ENCODE measurements around the gene FOXL1. TPM values are rescaled to one million over a fixed set of nuclear protein-coding genes. Genes with fewer than 3 reads are reported as not detected.
A peak's percentile ranks its signal among the peaks of the same experiment; 100 is the strongest.

Gene FOXL1
- total RNA-seq, 1 donor from 2014 or later: 0.30 TPM

DNA sequence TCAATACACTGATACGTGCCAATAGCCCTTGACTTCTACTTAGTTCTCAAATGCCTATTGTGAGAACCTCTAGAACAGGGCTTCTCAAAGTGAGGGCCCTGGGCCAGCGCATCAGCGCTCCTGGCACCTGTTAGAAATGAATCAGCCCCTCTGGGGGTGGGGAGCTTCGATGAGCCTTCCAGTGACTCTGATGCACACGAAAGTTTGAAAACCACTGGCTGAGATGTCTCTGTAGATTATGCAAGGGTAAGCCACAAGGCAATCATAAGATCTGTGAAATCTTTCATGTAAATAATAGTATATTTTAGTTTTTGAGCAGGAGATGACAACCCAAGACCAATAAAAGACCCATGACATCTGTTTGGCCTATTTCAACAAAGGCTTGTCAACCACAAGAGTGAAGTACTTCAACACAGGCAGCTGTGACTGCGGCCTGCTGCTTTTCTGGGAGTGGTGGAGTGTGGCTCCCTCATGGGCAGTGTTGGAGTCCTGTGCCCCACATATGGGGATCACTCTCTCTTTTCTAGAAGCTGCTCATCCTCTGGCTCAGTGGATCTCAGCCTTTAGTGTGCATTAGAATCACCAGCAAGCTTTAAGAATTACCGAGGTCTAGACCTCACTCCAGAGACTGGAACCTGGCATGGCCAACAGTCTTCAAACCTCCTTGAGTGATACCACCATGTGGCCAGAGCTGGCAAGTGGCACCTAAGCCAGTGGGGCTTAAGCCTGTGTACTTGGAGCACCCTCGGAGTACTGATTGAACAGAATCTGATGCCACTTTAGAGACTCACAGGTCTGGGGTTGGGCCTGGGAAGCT is 29.1 kb upstream of the FOXL1 start:
- DNase-seq: no peak

DNA sequence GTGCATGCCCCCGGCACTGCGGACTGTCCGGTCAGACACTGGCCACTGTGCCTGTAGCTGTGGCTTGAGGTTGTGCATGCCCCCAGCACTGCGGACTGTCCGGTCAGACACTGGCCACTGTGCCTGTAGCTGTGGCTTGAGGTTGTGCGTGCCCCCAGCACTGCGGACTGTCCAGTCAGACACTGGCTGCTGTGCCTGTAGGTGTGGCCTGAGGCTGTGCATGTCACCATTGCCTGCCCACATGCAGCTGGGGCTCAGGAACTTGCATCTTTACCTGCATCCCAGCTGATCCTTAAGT is 28.5 kb upstream of the FOXL1 start:
- DNase-seq: no peak

DNA sequence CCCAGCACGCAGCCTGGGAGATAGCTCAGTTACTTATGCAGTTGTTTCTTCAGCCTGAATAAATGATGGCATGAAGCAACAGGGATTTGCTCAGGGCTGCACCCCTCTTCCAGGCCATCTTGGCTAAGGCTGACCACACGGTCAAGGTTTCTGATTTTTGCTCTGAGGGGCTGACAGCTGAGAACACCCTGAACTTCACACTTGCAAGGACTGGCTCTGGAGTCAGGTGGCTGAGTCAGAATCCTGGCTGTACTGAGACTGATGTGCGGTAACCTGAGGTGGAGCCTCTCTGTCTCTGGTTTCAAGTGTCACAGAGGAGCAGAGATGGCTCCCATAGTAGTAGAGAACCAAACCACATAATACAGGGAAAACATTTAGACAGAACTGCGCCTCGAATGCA is 28.1 kb upstream of the FOXL1 start:
- DNase-seq: no peak

DNA sequence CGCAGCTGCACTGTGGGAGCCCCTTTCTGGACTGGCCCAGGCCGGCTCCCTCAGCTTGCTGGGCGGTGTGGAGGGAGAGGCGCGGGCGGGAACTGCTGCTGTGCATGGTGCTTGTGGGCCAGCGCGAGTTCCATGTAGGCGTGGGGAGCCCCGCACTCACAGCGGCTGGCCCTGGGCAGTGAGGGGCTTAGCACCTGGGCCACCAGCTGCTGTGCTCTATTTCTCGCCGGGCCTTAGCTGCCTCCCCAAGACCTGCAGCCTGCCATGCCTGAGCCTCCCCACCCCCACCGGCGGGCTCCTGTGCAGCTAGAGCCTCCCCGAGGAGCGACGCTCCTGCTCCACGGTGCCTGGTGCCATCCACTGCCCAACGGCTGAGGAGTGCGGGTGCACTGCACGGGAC is 25.0 kb upstream of the FOXL1 start:
- no peak for DNase-seq

DNA sequence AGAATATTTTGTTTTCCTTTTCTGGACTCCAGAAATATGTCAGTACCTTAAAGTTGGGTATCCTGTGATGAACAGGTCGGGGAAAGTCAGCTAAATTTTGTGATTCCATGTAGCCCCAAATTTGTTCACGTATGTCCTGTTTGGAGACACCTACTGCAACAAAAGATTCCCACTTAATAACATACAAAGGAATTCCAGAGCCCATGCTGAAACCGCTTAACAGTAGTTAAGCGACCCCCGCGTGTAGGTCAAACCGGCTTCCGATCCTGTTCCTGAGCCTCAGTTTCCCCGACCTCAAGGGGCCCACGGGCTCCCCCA is 23.8 kb upstream of the FOXL1 start:
- no peak for DNase-seq

DNA sequence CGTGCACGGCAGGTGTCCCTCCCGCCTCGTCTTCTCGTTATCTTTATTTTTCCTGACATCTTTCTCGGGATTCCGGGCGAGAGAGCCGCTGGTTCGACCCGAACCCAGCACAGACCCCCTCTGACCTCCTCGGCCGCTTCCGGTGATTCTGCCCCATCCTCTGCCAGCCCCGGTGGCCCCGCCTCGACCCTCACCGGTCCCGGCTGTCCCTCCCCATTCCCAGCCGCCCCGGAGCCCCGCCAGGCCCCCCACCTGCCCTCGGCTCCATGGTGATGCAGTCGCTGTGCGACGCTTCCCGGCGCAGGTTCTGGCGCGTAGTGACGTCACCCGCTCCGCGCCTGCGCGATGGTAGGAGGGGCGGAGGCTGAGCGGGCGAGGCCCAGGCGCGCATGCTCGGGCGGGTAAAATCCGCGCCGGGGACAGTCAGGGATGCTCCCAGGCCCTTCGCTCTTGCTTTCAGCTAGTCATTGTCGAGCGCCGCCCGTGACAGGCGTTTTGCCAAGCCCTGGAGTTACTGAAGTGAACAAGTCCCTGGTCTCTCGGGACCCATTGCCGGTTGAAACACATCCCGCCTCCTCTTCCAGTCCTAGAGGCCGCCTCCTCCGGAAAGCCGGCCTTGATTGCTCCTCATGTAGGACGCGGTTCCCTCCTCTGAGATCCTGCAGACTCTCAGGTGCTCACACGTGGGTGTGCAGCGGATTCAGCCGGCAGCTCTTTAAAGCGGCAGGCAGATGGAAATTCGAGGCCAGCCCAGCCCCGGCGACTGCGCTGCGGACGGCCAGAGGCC is 23.2 kb upstream of the FOXL1 start, which contains the start of gene MTHFSD:
MTHFSD (minus strand) TSS at position 319 of the 787 bp plus-strand sequence; CDS start at position 268, 51 bp downstream.
- DNase-seq: peak; percentile 84

DNA sequence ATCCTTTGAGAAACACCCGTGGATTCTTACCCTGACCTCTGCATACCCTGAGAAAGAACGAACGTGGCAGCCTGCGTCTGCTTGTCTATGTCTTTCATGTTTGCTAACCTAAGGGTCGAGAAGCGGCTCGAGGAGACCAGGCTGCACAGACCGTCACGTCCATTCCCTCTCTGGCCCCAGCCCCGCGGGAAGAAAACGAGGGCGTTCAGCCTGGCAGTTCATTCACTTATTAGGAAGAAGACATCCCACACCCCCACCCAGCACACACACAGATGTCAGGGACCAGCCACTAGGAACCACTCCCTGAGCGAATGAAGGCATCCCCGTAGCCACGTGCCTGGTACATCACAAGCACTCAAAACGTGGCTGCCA is 22.7 kb upstream of the FOXL1 start:
- DNase-seq: no peak

DNA sequence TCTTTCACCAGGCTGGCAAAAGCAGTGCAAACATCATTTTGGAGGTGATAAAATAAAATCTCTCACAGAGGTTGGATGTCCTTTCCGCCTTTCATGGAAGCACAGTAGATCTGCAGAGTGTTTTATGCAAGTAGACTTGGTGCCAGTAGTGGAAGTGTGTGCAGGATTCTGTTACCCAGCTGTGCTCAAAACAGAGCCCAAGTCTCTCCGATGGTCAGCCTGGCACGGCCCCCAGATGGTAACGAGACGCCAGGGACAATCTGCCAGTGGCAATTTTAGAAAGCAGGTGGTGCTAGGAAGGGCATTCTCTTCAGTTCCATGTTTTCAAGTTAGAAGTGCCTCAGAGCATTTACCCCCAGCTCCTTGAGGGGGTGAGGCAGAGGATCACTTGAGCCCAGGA is 21.8 kb upstream of the FOXL1 start:
- no peak for DNase-seq

DNA sequence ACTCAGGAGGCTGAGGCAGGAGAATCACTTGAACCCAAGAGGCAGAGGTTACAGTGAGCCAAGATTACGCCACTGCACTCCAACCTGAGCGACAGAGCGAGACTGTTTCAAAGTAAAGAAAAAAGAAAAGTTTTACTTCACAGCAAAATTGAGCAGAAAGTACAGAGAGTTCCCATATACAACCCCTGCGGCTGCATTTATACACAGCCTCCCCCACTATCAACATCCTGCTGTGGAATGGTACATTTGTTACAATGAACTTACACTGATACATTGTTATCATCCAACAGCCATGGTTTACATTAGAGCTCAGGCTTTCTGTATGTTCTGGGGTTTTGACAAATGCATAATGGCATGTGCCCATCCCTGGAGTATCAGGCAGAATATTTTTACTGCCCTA is 20.8 kb upstream of the FOXL1 start:
- DNase-seq: no peak

DNA sequence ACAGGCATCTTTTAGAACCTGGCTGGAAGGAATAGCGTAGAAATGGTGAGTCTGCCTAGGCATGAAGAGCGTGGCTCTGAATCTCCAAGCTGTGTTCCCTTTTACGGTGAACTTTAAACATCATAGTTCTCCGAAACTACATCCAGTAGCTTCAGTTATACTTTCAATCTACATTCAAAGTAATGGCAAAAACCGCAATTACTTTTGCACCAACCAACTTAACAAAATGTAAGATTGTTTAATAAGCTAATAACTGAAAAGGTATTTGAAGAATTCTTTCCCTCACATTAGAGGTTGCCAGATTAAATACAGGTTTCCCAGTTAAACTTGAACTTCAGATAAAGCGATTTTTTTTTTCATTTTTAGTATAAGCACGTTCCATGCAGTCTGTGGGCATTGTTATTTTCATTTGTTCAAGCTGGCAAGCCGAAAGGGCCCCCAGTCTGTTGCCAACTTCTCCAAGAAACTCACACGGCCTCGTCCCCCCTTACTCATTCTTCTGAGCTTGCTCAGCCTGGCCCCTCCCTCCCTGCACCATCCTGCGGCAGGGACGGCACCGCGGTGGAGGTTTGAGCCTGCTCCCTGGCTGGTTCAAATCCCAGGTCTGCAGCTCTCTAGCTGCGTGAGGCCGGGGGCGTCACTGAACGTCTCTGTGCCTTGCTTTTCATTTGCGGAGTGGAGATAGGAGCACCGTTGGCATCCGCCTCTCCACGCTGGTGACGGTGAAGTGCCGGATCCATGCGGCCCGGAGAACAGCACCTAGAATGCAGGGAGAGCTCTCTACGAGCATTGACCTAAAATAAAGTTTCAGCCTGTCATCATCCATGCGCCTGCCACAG is 19.8 kb upstream of the FOXL1 start:
- no peak for DNase-seq

DNA sequence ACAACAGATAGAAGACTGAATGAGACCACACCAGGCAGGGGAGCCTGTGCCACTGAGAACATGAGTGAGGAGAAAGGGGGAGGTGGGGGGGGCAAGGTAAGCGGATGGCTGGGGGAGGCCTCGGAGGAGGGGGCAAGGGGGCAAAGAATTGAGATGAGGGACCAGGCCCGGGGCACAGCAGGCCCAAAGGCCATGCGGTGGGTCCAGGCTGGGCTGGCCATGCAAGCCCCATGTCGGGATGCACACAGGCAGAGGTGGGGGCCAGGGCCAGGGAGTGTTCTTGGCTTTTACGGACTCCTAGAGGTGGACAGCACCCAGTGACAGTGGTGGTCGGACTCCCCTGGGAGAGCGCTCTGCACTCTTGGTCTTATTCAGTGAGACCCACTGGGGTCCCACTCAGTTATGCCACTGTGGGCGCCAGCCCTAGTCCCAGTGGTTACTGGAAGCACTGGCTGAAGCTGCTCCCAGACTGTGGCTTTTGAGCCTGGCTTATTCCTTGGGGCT is 18.5 kb upstream of the FOXL1 start:
- DNase-seq: no peak

DNA sequence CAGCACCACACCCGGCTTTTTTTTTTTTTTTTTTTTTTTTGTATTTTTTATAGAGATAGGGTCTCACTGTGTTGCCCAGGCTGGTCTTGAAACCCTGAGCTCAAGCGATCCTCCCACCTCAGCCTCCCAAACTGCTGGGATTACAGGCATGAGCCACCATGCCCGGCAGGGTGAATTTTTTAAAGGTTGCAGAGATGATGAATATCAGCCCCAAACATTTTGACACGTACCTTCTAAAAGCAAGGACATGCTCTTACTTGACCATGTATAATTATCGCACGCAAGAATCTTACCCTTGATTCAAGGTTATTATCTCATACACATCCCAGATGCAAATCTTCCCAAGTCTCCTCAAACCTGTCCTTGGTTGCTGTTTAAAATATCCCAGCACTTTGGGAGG is 16.0 kb upstream of the FOXL1 start:
- DNase-seq: no peak

DNA sequence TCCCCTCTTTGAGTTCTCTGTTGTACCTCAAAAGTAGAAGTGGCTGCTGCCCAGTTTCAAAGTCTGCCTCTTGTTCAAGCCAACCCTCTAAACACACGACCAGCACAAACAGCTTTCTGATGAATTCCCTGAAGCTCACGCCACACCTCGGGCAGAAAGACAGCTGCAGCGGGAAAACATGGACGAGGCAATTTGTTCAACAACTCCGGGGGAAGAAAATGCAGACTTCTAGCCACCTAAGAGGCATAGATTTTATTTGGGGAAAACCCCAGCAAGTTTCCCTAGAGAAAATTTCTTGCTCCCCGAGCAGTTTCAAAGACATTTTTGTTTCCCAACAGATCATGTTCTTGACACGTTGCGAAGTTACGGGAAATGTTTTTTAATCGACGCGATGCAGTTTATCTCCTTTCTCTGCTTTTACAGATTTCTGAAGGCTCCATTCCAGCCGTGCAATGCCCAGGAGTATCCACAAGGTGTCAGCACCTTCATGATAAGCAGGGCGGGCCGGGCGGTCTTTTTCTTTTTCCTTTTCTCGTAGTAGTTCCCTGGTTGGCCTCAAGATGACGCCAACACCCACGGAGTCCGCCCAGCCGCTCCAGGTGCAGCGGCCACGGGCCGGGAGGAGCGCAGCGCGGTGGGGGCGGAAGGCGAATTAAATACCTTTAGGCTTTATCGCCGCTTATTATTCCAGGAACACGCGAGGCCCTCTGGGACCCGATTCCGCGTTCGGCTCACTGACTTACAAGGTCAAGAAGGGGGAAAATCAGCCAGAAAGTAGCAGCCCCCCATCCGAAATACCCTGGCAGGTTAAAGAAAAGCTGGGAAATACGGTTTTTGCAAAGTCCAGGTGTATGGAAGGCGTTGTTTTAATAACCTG is 14.6 kb upstream of the FOXL1 start:
- peak; percentile 93 for DNase-seq

DNA sequence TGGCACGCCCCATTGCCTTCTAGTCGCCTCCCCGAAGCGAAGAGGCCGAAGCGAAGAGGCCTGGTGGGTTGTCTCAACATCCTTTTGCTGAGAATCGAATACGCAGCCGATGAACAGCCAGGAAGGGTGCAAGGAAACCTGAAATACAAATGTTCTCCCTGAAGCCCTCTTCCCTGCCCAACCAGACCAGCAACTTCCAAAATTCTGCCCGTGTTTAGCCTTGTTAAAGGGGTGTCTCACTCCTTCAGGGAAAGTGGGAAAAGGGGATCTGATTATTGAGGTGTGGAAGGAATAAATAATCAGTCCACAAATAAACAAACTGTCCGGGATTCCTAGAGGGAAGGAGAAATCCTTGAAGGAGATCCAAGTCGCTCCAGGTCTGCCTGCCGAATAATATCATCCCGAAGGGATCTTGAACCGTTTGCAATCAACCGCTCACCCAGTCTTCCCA is 13.1 kb upstream of the FOXL1 start:
- no peak for DNase-seq

DNA sequence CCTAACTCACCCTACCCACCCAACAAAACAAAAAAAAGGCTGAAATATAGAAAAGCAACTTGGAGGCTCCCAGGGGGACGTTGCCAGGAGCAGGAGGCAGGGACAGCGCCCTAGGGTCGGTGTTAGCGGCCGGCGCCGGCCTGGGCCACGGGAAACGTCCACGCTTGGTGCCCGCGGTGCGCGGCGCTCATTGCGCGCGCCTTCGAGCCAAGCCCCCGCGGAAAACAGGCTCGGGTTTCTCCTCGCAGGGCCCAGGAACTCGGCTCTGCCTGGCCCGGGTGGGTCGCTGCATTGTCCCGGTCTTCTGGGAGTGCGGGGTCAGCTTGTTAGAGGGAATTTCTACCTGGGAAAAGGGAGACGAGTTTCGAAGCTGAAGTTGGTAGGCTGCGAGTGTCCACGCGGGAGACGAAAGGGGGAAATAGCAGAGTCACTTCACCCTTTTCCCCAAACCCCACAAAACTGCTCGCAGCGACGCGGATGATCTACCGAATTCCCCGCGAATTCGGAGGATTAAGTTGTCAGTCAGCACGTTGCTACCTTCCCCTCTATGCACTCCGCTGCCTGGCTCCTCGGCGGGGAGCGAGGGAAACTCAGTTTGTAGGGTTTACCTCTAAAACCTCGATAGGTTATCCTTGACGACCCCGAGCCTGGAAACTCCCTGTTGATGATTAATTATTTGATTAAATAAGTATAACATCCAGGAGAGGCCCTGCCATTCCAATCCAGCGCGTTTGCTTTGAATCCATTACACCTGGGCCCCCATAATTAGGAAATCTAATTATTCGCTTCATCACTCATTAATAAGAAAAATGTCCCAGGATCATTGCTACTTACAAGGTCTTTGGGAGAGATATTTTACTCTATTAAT is 12.5 kb upstream of the FOXL1 start:
- DNase-seq: no peak

DNA sequence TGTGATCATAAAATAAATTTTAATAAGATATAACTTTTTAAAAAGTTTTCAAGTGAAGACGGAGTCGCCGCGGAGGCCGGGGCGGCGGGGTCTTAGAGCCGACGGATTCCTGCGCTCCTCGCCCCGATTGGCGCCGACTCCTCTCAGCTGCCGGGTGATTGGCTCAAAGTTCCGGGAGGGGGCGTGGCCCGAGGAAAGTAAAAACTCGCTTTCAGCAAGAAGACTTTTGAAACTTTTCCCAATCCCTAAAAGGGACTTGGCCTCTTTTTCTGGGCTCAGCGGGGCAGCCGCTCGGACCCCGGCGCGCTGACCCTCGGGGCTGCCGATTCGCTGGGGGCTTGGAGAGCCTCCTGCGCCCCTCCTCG is 11.8 kb upstream of the FOXL1 start, which contains the start of gene FOXC2:
FOXC2 (plus strand) TSS at position 229 of the 365 bp plus-strand sequence. CDS start 507 bp downstream, outside the sequence.
- peak; percentile 80 for DNase-seq

DNA sequence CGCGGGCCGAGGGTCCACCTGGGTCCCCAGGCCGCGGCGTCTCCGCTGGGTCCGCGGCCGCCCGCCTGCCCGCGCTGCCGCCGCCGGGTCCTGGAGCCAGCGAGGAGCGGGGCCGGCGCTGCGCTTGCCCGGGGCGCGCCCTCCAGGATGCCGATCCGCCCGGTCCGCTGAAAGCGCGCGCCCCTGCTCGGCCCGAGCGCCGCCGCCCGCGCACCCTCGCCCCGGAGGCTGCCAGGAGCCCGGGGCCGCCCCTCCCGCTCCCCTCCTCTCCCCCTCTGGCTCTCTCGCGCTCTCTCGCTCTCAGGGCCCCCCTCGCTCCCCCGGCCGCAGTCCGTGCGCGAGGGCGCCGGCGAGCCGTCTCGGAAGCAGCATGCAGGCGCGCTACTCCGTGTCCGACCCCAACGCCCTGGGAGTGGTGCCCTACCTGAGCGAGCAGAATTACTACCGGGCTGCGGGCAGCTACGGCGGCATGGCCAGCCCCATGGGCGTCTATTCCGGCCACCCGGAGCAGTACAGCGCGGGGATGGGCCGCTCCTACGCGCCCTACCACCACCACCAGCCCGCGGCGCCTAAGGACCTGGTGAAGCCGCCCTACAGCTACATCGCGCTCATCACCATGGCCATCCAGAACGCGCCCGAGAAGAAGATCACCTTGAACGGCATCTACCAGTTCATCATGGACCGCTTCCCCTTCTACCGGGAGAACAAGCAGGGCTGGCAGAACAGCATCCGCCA is 11.2 kb upstream of the FOXL1 start:
- DNase-seq: no peak

DNA sequence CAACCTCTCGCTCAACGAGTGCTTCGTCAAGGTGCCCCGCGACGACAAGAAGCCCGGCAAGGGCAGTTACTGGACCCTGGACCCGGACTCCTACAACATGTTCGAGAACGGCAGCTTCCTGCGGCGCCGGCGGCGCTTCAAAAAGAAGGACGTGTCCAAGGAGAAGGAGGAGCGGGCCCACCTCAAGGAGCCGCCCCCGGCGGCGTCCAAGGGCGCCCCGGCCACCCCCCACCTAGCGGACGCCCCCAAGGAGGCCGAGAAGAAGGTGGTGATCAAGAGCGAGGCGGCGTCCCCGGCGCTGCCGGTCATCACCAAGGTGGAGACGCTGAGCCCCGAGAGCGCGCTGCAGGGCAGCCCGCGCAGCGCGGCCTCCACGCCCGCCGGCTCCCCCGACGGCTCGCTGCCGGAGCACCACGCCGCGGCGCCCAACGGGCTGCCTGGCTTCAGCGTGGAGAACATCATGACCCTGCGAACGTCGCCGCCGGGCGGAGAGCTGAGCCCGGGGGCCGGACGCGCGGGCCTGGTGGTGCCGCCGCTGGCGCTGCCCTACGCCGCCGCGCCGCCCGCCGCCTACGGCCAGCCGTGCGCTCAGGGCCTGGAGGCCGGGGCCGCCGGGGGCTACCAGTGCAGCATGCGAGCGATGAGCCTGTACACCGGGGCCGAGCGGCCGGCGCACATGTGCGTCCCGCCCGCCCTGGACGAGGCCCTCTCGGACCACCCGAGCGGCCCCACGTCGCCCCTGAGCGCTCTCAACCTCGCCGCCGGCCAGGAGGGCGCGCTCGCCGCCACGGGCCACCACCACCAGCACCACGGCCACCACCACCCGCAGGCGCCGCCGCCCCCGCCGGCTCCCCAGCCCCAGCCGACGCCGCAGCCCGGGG is 10.4 kb upstream of the FOXL1 start:
- DNase-seq: no peak
